Embryonic facial prominence (tissue), 1 donor: Measurements from ENCODE around the gene ACKR2.

ENCODE experiments used
- DNase-seq: peaks from one replicate; pipeline ENCODE4 v3.0.0-alpha.2; 2016; ENCODE audit errors: extremely low spot score

Gene ACKR2

GRCh38 chr3:42886294-42886822, 77.1 kb downstream of the ACKR2 start:
- no peak for DNase-seq

DNA sequence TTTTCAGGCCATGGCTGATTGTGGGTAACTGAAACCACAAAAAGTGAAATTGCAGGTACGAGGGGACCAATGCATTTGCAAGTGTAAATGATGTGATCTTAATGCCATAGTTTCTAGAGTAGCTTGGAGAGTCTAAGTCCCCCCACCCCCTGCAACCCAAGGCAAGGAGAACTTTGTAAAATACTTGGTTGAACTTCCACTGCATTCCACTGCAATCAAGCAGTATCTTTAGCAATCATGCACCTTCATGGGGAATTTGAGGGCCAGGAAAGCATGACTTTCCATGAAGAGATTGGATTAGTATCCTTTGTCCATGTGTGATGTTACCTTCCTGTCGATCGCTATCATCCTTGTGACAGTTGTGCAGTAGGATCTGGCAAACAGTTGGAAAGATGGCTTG, 77.8 kb downstream of the ACKR2 start:
- DNase-seq: no peak

- DNase-seq: no peak
Observed at GRCh38 chr3:42891042-42891441, 81.8 kb downstream of the ACKR2 start.

DNA sequence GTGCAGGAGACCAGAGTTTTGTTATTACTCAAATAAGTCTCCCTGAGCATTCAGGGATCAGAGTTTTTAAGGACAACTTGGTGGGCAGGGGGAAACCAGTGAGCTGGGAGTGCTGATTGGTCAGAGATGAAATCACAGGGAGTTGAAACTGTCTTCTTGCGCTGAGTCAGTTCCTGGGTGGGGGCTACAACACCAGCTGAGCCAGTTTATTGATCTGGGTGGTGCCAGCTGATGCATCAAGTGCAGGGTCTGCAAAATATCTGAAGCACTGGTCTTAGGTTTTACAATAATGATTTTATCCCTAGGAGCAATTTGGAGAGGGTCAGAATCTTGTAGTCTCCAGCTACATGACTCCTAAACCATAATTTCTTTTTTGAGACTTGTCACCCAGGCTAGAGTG, 82.9 kb downstream of the ACKR2 start:
- DNase-seq: no peak

DNA sequence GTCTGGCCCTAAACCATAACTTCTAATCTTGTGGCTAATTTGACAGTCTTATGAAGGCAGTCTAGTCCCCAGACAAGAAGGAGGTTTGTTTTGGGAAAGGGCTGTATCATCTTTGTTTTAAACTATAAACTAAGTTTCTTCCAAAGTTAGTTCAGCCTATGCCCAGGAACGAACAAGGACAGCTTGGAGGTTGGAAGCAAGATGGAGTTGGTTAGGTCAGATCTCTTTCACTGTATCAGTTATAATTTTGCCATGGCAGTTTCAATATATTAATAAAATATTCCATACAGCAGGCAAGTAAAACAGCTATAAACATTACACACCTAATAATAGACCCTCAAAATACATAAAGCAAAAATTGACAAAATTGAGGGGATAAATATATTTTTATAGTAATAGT, 83.6 kb downstream of the ACKR2 start:
- DNase-seq: no peak

DNA sequence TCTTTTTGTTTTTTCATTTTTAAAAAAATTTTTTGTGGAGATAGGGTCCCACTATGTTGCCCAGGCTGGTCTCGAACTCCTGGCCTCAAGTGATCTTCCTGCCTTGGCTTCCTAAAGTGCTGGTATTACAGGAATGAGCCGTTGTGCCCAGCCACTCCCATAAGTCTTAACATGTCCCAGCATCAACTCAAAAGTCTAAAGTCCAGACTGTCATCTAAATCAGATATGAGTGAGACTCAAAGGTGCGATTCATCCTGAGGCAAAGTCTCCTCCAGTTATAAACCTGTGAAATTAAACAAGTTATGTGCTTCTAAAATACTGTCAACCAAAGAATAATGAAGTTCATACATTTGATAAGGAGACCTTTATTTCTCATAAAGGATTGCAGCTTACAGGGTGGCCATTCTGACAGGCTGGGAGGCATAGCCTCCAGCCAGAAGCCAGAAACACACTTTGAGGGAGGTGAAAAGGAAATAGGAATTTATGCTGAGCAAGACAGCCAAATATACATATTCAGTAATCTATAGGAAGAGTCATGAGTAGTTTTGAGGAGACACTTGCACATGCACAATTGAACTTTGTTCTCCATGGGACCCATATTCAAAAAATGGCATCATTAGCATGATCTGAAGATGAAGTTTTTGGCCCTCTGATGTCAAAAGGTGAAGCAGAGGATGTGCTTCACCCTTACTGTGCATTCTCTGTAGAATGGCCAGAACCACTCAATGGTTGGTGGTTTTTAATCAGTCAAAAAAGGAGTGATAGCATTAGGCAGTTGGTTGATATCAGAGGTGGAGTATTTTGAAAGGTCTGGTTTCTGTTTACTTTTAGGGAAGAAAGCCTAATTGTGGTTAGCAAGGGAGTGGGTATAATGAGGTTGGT, 85.7 kb downstream of the ACKR2 start:
- DNase-seq: no peak

DNA sequence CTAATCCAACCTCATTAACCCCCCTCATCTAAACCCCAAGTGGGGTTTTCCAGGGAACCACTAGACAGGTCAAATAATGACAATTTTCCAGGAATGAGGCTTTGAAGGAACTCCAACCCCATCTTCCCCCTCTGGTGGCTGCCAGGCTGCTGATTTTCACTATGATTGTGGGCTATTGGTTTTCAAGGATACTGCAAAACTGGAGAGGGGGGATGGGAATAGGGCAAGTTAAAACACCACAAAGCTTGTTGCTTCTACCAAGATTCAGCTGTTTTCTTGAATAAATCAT, 86.3 kb downstream of the ACKR2 start:
- DNase-seq: no peak

- DNase-seq: no peak
Observed at GRCh38 chr3:42898896-42899675, 89.8 kb downstream of the ACKR2 start.

GRCh38 chr3:42900226-42901072, 91.2 kb downstream of the ACKR2 start:
- no peak for DNase-seq

- no peak for DNase-seq
Observed at GRCh38 chr3:42901073-42901415, 91.8 kb downstream of the ACKR2 start.

DNA sequence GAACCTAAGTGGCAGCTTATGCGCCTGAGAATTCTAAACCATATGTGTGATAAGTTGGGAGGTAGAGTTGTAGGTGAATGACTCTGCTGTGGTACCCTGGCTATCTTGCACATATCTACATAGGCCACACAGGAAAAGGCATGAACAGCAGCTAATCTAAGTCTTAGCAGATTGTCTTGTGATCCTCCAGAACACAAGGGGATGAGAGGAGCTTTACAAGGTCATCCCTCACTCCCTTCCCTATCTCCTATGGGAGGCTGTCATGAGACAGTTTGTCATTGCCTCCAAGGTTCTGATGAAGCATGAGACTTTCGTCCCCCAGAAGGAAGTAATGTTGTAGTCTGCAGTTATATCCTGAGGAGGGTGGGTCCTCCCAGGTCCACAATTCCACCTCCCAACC, 93.0 kb downstream of the ACKR2 start:
- DNase-seq: no peak

DNA sequence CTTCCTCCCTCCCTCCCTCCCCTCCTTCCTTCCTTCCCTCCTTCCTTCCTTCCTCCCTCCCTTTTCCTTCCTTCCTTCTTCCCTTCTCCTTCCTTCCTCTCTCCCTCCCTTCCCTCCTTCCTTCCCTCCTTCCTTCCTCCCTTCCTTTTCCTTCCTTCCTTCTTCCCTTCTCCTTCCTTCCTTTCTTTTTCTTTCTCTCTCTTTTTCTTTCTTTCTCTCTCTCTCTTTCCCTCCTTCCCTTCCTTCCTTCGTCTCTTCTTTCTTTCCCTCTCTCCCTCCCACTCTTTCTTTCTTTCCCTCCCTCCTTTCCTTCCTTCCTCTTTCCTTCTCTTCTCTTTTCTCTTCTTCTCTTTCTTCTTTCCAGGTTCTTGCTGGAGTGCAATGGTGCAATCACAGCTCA, 94.8 kb downstream of the ACKR2 start:
- no peak for DNase-seq

DNA sequence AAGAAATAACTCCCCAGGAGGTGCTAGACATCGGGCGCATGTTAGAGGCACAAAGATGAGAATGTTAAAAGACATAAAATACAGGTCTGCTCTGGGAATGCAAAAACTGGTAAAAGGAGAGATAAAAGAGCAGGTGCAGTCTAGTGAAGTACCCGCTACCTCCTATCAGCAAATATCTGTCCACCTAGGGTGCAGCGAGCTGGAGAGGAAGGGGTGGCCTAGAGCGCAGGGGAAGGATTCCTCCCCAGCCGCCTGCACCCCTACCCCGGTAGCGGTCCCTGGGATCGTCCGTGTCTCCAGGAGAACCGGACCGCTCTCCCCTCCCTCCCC, 96.5 kb downstream of the ACKR2 start:
- DNase-seq: no peak

- no peak for DNase-seq
Observed at GRCh38 chr3:42906070-42906847, 97.0 kb downstream of the ACKR2 start, which contains the start of gene ZNF662. Gene ZNF662, plus strand, starts transcription at chr3:42906142. Its CDS starts 1,973 bp downstream, at chr3:42908115.

- no peak for DNase-seq
Observed at GRCh38 chr3:42906848-42907183, 97.6 kb downstream of the ACKR2 start.

DNA sequence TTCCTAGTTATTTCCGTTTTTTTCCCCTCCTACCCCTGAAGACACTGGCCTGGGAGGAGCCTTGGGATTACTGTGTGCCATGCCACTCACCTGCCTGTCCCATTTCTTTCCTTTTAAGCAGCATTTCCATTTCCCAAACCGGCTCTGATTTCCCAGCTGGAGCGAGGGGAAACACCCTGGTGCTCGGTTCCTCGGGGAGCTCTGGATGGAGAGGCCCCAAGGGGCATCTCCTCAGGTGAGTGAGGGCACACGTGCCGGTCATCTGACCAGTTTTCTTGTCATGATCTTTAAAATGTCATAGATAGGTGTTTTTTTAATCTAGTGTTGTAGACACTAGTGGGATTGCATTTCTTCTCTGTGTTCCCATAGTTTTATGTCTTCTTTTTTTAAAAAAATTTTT, 99.4 kb downstream of the ACKR2 start:
- no peak for DNase-seq

DNA sequence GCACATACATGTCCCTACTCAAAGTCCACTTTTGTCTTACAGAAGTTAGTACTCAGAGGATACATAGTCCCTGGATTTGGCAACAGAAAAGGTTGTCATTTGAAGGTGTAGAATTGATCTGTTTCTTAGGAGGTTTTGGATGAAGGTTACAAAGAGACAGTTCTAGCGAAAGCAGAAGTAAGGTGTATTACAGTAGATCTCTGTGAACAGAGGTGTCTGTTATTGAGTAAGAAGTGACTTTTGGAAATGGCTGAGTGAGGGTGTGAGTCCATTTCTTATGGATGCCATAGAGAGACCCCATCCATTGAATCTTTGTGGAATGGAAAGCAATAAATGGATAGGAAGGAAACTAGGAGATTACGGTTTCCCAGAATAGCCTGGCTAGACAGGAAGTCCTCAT, 102.3 kb downstream of the ACKR2 start:
- DNase-seq: no peak

GRCh38 chr3:42914771-42915515, 105.7 kb downstream of the ACKR2 start:
- DNase-seq: no peak
